GM19467 (cell line): Measurements from ENCODE around the gene ZDHHC11B.
"Not testable (repeated sequence)": the region's sequence is repeated elsewhere in the genome, so short reads cannot be mapped to it uniquely, and the experiment has no call there.

Experiments
- ATAC-seq: cut with Tn5 transposase; IDR thresholded peaks from one replicate; pipeline ENCODE4 v1.9.1; 2021; ENCODE audit warnings: mild to moderate bottlenecking, moderate library complexity; ENCODE audit not compliant: unreplicated experiment

The ZDHHC11B gene

GRCh38 chr5:688348-689010, 96.0 kb downstream of the ZDHHC11B start:
- not testable (repeated sequence) for ATAC-seq

- ATAC-seq, result not testable (repeated sequence)
Measured at GRCh38 chr5:686936-687335, 97.6 kb downstream of the ZDHHC11B start.

DNA sequence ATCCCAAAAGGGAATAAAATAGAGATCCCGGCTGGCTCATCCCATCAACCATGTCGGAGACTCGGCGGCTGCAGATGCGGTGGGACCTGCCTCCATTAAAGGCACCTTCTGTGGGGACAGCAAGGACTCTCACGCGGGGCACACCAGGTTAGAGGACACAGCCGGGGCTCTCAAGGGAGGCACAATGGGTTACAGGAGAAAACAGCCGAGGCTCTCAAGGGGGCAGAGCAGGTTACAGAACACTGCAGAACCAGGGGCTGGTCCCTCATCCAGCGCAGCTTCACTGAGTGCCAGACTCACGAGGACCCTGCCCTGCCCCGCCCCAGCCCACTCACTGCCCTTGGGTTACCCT, 98.4 kb downstream of the ZDHHC11B start:
- ATAC-seq, result not testable (repeated sequence)

DNA sequence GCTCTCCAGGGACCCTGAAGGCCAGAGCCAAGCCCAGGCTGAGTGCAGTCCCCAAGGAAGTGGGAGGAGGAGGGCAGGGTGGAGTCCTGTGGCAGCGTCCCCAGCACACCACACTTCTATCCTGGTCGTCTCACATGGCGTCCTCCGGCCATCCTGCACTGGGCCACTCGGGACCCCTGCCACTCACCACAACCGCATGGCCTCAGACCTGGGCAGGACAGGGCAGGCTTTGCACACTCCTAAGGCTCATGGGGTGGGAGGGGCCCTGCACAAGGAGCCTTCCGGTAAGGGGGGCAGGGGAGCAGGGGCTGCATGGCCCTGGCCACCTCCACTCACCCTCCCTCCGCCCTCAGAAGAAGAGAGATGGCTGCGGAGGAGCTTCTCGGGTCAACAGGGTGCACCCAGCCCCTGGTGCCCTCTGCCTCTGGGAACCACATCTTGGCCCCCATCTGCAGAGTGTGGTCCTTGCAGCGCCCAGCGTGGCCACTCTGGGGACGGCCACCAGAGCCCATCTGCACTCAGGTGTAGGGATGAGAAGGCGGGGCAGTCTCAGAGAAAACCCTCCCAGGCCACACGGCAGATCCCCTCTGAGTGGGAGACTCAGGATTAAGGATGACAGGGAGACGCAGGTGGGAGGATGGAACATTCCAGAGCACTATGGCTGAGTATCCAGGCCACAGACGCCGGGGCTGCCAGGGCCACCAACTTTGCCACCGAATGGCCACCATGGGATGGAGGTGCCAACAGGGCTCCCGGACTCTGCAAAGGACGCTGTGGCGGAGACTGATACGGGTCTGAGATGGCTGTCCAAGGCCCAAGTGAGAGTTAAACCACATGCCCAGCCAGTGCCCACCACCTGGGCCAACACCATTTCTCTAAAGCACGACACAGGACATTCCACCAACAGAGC, 99.0 kb downstream of the ZDHHC11B start:
- no peak for ATAC-seq

DNA sequence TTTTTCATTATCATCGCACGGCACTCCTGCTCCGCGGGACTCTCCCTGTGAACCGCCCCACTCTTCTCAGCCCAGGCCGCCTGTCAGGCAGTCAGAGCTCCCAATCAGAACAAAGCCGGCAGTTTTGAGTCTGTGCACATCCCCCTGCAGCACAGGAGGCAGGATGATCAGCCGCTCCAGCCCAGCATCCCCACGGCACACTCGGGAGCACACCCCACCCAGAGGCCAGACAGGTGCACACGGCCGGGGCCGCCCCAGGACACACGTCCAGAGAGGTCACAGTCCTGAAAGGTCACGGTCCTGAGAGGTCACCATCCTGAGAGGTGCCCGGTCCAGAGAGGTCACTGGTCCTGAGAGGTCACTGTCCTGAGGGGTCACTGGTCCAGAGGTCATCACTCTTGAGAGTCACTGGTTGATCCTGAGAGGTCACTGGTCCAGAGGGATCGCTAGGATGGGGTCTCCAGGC, 99.7 kb downstream of the ZDHHC11B start:
- ATAC-seq, result no peak

DNA sequence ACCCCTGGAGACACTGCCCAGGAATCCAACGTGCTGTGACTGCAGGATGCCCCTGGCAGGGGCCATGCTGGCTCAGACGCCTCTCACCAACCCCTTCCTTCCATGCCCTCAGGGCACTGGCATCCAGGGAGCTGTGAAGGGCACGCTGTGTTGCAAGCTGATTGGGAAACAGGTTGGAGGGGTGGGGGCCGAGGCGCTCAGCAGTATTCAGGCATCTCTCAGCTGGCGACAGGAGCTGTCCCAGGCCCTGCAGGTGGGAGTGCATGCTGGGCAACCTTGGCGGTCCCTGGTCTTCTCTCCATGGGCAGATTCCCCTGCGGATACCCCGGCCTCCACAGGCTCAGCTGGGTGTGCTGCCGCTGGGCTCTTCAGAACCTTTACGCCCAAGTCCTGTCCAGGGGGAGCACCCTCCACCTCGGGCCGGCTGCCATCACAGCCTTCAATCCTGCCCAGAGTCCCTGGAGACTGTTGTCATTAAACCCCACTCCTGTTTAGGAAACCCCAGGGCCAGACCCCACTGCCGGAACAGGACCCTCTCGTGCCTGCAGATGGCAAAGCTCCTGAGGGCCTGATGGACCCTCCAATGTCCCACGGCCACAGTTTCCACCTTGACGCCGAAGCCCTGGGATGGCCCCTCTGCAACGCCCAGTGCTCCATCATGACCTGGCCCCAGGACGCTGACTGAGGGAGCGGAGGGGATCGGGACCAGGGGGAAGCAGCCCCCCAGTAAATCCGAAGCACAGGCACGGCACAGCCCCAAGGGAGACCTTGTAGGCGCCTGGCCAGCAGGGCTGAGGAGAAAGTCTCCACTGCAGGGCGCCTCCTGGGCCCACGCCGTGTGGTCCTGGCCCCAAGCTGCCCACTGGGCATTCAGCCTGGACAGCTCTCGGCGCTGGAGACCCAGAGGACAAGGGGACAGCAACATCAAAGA, 100.7 kb downstream of the ZDHHC11B start:
- ATAC-seq, result no peak

DNA sequence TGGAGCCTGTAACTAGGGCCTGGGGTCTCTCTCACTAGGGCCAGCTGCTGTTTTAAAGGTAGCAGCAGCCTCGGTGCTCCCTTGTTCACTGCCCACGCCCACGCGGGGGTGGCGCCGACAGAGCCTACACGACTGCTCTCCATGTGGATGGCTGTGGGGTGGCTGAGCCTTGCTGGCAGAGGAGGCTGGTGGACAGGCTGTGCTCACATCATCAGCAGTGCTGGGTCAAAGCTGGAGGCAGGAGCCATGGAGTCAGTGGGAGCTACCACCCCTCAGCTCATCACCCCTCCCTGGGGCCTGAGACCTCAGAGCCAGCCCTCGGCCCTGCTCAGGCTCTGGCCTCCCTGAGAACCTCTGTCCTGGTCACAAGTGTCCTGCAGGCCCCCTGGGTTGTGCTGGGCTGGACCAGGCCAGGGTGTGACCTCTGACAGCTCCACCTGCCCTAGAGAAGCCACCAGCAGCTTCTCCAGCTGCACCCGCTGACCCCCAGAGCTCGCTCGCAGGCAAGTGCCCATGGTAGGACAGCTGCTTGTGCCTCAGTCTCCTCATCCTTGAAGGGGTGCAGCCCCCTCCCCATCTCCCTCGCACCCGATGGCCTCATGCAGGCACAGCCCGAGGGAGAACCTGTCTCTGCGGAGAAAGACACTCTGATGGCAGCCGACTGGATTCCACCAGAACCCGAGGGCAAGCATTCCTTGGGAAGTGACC, 101.7 kb downstream of the ZDHHC11B start:
- ATAC-seq, result not testable (repeated sequence)

- ATAC-seq, result not testable (repeated sequence)
Measured at GRCh38 chr5:682216-682615, 102.3 kb downstream of the ZDHHC11B start.

GRCh38 chr5:681317-682191, 103.0 kb downstream of the ZDHHC11B start:
- not testable (repeated sequence) for ATAC-seq

- not testable (repeated sequence) for ATAC-seq
Measured at GRCh38 chr5:680836-681235, 103.7 kb downstream of the ZDHHC11B start.

GRCh38 chr5:680118-680795, 104.3 kb downstream of the ZDHHC11B start:
- ATAC-seq, result not testable (repeated sequence)

DNA sequence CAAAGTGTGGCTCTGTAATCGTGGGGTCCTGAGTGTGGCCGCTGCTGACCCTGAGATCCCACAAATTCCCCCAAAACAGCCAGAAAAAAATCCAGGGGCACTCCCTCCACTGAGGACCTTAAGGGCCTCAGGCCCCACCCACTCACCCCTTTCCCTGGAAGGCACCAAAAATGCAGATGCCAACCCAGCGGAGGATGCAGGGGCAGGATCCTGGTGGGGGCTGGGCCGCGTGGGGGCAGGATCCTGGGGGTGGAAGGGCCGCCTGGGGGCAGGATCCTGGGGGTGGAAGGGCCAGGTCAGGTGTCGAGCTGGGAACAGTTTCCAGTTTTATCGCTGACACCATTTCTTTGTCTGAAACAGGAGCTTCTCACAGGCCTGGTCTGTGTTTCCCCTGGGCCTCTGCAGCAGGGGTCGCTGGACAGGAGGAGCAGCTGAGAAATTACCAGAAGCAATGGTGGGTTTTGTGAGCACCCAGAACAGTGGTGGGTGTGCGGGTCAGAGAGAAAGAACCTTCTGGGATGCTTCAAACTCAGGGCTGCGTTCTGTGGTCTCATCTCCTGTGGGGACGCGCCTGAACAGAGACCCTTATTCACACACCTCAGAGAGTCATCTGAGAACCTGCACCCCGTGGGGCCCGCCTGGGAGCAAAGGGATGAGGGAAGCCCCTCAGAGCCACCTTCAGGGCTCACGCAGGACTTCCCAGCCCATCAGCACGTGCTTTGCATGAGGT, 105.2 kb downstream of the ZDHHC11B start:
- not testable (repeated sequence) for ATAC-seq

DNA sequence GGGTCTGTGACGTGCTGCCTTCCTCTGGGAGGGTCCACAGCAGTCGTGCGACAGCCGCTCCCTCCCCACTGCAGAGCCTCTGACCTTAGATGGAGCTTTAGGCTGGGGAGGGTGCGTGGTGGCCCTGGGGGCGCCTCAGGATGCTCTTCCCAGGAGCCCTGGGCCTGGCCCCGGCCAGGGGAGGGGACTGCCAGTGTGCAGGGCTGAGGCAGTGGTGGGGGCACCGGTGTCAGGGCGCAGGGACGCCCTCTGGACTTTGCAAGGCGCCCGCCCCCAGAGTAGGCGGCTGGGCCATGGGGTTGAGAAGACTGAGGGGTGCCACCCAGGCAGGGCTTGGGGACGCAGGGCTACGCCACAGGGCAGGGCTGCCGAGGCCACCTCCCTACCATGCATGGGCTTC, 106.0 kb downstream of the ZDHHC11B start:
- ATAC-seq, result not testable (repeated sequence)

GRCh38 chr5:677131-678101, 107.1 kb downstream of the ZDHHC11B start:
- no peak for ATAC-seq

DNA sequence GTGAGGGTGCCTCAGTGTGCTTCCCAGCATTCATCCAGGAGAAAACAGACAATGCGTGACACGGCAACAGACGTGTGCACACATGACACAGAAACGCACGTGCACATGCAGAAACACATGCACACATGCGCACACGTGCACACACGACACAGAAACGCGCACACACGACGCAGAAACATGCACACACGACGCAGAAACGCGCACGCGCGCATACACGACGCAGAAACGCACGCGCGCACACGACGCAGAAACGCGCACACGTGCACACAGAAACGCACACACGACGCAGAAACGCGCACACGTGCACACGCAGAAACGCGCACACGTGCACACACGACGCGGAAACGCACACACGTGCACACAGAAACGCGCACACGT, 107.8 kb downstream of the ZDHHC11B start:
- ATAC-seq, result no peak

DNA sequence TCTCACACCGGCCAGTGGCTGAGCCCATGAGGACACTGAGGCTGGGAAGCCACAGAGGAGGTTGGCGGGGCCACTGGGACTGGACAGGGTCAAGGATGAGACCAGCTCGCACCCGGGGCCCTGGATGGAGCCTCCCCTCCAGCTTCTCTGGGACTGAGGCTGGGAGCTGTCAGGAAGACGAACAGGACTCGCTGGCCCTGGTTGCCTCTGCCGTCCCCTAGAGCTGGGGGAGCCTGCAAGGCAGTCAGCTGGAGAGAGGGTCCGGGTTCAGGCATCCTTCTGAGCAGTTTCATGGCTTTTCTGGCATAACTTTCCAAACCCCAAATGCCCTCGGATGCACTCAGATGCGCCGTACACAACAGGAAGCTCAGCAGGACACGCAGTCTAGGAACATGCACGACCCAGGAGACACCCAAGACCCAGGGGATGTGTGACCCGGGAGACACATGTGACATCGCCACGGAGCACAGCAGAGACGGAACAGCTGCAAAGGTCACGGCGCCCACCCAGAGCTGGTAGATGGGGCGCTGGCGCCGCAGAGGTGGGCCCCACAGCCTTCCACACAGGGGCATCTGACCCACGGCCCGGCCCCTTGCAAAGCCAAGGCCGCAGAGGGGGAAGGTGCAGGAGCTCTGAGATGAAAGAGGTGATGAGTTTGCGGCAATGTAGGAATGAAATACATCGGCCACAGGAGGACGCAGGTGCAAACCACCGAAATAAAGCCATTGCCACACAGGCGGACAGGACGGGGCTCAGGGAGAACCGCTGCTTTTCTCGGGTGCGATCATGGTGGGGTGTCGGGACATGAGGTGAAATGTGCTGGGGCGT, 108.4 kb downstream of the ZDHHC11B start:
- no peak for ATAC-seq
